HG02678 (cell line): ENCODE results near the gene ZNF175.

Experiments
- ATAC-seq: cut with Tn5 transposase; IDR thresholded peaks from one replicate; pipeline ENCODE4 v1.9.1; 2021; ENCODE audit warnings: mild to moderate bottlenecking, moderate library complexity; ENCODE audit not compliant: unreplicated experiment

The ZNF175 gene

GRCh38 chr19:51587264-51588191 is 16.4 kb downstream of the ZNF175 start:
- ATAC-seq = no peak

GRCh38 chr19:51589511-51589910 is 18.4 kb downstream of the ZNF175 start:
- ATAC-seq = no peak

DNA sequence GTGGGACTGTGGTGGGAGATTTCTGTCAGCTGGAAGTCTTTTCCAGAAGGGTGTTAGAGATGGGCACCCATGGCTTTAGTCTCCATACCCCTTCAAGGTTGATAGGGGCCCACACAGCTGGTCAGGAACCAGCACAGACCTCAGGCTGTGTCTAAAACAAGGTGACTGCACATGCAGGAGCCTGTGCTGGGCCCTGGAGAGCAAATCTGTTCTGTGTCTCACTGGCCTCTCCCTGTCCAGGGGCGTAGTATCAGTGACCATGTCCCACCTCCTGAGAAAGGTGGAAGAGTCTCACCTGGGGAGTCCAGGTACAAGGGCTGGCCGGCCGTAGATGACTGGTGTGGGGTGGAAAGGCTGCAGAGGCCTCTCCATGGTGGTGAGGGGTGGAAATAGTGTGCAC is 19.4 kb downstream of the ZNF175 start:
- no peak for ATAC-seq

- ATAC-seq = no peak
Observed at GRCh38 chr19:51592521-51592920, 21.4 kb downstream of the ZNF175 start.

GRCh38 chr19:51593138-51593890 is 22.2 kb downstream of the ZNF175 start:
- no peak for ATAC-seq

- peak; percentile 100 for ATAC-seq
Observed at GRCh38 chr19:51593969-51594773, 23.1 kb downstream of the ZNF175 start.

DNA sequence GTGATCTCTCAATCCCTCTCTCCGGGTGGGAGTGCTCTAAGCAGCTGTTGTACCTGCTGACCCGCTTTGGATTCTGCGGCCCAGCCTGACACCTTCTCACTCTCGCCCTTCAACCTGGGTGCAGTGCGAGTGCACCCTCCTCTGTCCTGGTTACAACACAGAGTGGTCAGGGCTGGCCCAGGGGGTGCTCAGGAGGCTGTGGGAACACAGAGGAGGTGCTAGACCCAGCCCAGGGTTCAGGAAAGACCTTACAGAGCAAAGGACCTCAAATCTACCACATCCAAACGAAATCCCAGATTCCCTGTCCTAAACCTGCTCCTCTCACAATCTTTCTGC is 23.7 kb downstream of the ZNF175 start:
- ATAC-seq = no peak

DNA sequence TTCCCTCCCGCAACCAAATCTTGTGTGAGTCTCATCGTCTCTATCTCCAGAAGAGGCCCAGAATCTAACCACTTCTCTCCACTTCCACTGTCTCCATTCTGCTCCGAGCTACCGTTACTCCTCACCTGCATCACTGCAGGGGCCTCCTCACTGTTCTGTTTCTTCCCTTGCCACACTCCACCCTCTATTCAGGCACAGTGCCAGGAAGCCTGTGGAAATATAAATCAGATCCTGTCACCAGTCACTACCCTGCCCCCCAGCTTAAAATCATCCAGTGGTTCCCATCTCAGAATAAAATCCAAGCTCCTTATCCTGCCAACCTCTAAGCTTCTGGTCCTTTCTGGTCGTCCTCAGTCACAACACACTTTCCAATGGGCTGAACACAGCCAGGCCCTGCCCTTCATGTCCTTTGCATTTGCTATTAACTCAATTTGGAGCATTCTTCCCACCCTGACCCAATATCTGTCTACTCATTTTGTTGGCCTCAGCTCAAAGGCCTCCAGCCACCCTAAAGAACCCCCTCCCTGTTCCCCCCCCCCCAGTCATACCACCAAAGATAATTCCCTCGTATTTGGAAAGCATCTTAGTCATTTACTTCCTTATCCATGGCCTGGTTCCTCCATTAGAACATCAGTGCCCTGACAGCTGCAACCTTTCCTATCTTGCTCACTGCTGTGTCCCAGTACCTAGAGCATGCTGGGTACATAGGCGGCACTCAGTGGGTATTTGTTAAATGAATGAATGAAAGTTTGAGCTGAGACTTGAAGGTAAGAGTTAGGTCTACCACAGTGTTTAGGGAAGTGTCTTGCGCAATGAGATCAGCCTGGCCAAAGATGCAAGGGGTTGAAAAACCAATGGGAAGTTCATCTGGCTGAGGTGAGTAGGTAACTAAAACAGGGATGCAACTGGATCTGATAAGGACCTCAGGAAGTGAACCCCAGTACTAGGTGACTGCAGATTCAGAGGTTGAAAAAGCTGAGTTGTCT is 24.4 kb downstream of the ZNF175 start:
- no peak for ATAC-seq

- ATAC-seq = no peak
Observed at GRCh38 chr19:51598159-51598915, 27.3 kb downstream of the ZNF175 start.

DNA sequence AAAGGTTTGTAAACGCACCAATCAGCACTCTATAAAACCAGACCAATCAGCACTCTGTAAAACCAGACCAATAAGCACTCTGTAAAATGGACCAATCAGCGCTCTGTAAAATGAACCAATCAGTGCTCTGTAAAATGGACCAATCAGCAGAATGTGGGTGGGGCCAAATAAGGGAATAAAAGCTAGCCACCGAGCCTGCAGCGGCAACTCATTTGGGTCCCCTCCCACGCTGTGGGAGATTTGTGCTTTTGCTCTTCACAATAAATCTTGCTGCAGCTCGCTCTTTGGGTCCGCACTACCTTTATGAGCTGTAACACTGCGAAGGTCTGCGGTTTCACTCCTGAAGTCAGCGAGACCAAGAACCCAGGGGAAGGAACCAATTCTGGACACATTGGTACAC is 28.0 kb downstream of the ZNF175 start:
- ATAC-seq = no peak

GRCh38 chr19:51600940-51601580 is 30.0 kb downstream of the ZNF175 start:
- no peak for ATAC-seq

- ATAC-seq = no peak
Observed at GRCh38 chr19:51602189-51602854, 31.2 kb downstream of the ZNF175 start.

DNA sequence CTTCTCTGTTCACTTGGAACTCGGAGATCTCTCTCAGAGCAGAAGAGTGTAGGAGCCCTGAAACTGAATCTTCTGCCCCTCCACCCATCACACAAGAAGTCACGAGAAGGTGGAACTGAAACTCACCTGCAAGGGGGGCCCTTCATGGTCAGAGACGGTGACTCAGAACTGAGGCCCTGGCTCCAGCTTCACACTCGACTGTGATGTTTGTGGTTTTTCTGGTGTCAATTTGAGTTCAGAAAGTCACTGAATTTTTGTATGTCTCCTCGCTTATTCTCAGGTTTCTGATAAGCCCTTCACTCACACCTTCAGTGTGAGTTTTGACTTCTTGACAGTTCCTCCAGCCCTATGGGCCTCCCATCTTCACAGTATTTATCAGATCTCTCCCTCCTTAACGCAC is 36.0 kb downstream of the ZNF175 start:
- ATAC-seq = peak; percentile 95

DNA sequence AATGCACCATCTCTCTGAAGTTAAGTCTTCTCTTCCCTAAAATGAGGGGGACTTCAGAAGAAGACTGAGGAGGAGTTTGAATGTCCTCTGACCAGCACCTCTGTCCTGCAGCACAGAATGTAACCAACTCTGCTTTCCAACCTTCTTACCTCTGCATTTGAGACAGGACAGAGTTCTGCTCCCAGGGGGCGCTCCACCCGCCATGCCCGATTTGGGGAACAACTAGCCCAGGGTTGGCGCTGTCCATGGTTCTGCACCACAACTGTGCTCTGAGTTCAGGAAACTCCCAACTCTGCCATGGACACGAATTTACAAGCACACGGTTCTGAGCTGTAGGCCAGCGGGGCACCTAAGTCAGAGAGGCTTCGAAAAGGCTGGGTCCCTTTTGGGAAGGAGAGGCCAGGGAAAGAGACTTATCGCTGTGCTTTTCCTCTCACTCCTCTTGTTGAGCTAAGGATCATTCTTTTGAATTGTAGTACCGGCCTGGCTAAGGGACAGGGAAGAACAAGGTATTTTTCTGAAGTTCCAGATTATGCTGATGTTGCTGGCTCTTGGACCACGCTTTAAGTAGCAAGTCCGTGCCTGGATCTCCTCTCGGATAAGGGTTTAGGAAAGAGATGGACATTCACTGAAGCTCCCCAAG is 37.0 kb downstream of the ZNF175 start:
- ATAC-seq = no peak

DNA sequence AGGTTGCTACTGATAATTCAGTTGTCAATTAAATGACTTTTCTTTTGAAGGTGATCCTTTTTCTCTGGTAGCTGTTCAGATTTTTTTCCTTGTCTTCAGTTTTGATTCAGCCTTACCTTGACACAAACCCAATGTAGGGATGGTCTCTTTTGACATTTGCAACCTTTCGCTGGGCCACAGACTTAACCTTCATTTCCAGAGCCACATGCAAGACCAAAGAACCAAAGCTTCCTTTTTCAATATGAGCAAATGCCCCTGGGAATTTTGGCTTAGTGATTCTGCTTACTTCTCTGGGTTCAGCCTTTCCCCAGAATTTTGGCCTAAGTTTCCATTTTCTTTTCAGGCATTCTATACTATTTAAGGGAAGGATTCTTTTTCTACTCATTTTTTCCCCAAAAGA is 39.5 kb downstream of the ZNF175 start:
- ATAC-seq = no peak

DNA sequence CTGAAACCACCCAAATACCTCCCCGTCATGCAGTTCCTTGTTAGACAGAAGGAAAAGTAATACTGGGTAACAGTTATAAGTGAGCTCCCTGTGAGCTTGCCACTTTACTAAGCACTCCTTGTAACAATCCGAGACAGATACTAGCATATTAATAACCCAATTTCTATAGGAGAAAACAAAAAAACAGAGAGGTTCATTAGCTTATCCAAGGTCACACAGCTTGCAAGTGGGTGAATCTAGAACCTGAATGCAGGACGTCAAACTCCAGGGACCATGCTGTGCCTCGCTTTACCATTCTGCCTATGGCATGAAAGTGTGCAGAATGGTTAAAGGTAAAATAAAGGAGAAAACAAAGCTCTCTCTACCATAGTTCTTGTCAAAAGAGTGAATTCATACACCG is 43.7 kb downstream of the ZNF175 start:
- no peak for ATAC-seq

- ATAC-seq = no peak
Observed at GRCh38 chr19:51615991-51616390, 44.9 kb downstream of the ZNF175 start.

GRCh38 chr19:51621178-51621577 is 50.1 kb downstream of the ZNF175 start:
- no peak for ATAC-seq
